GM12878 (cell line): ENCODE data around the gene COX5A.

ENCODE experiments used
- JUND ChIP-seq: IDR thresholded peaks from 2 replicates; pipeline ENCODE4 v1.6.1; 2012; ENCODE audit warnings: low read depth, mild to moderate bottlenecking, low read length, improper control_type of control experiment, moderate library complexity
- POLR2A ChIP-seq: IDR thresholded peaks from 2 replicates; pipeline ENCODE4 v1.6.1; 2011; ENCODE audit warnings: low read depth, mild to moderate bottlenecking, low read length
- POLR2AphosphoS5 ChIP-seq: IDR thresholded peaks from 2 replicates; pipeline ENCODE4 v1.6.1; 2011; ENCODE audit warnings: mild to moderate bottlenecking, low read length, inconsistent platforms

GRCh38 chr15:74885461-74885860 lies 52.4 kb downstream of the COX5A start:
- no peak for TF ChIP-seq JUND
- TF ChIP-seq POLR2AphosphoS5 = no peak
- no peak for TF ChIP-seq POLR2A
